Measurements from ENCODE around the gene KCNJ10. TPM values are rescaled to one million over a fixed set of nuclear protein-coding genes. Genes with fewer than 3 reads are reported as not detected.

Gene KCNJ10
- polyA plus RNA-seq, 1 donor (not counting 4 experiments of a cell fraction or from before 2014, with no cell fraction given), result not detected

DNA sequence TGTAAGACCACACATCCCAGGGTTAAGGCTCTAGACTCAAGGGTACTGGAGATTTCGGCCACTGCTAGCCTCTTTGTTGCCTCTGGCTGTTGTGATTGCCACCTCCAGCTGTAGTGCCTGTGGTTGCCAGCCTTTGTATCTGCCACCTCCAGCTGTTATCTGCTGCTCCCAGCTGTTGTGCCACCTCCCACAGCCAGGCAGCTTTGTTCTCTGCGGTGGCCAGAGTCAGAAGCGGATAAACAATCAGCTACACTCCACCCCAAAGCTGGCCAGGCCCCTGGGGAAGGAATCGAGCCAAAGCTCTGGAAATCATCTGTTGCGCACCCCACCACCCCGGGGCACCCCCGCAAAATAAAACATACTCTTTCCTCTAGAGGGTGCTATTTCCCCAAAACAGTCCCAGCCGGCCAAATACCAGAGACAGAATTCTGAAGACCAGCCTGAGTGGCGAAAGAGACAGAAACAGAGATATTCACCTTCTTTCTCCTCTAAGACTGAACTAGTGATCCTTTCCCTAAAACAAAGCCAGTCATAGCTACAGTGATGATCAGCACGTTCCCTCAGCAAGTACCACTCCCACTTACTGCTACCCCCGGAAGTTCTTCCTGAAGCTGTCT, 23.4 kb downstream of the KCNJ10 start:
- Histone ChIP-seq H4K20me1 (ENCODE audit: control insufficient read depth, extremely low read depth, insufficient read depth, low read length) (no peaks in the 10 kb centered on the region), H3K4me1 (ENCODE audit: control insufficient read depth, extremely low read depth, insufficient read depth, low read length) (no peaks in the 10 kb centered on the region), H3K9me3 (ENCODE audit: control insufficient read depth, low read depth, low read length) (no peaks in the 10 kb centered on the region), H3K4me2 (ENCODE audit: control insufficient read depth, extremely low read depth, insufficient read depth, low read depth, low read length) (peak overlapping the region; percentile 51), H3K79me2 (ENCODE audit: control insufficient read depth, insufficient read depth, low read length) (no peaks in the 10 kb centered on the region), H3K27me3 (ENCODE audit: control insufficient read depth, extremely low read depth, insufficient read depth, low read length) (peaks cover 23% of the 10 kb centered on the region), H3K36me3 (ENCODE audit: control insufficient read depth in 2 of 2, extremely low read depth in 1 of 2, insufficient read depth in 2 of 2, low read length in 2 of 2) (no peaks in the 10 kb centered on the region), H2AFZ (ENCODE audit: control insufficient read depth, low read length) (no peak overlapping the region), H3K27ac (ENCODE audit: control insufficient read depth, insufficient read depth, low read length) (no peak overlapping the region), H3K4me3 (ENCODE audit: control insufficient read depth in 2 of 3, extremely low read depth in 1 of 3, insufficient read depth in 2 of 3, low read depth in 1 of 3, low read length in 3 of 3) (no peak overlapping the region), H3K9ac (ENCODE audit: control insufficient read depth, extremely low read depth, insufficient read depth, low read length) (no peak overlapping the region), H3K9me1 (ENCODE audit: control insufficient read depth, extremely low read depth, insufficient read depth, low read length) (no peaks in the 10 kb centered on the region)
- TF ChIP-seq EZH2 (IDR thresholded peaks at IDR 0.05; ENCODE audit: low read length), result peak; percentile 36
- TF ChIP-seq, protein P1, sequence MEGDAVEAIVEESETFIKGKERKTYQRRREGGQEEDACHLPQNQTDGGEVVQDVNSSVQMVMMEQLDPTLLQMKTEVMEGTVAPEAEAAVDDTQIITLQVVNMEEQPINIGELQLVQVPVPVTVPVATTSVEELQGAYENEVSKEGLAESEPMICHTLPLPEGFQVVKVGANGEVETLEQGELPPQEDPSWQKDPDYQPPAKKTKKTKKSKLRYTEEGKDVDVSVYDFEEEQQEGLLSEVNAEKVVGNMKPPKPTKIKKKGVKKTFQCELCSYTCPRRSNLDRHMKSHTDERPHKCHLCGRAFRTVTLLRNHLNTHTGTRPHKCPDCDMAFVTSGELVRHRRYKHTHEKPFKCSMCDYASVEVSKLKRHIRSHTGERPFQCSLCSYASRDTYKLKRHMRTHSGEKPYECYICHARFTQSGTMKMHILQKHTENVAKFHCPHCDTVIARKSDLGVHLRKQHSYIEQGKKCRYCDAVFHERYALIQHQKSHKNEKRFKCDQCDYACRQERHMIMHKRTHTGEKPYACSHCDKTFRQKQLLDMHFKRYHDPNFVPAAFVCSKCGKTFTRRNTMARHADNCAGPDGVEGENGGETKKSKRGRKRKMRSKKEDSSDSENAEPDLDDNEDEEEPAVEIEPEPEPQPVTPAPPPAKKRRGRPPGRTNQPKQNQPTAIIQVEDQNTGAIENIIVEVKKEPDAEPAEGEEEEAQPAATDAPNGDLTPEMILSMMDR (optimal IDR thresholded peaks at IDR 0.05 in 1 of 3, IDR thresholded peaks at IDR 0.05 in 1 of 3, conservative IDR thresholded peaks at IDR 0.05 in 1 of 3; ENCODE audit: extremely low read depth in 1 of 3, insufficient read depth in 2 of 3, low read length in 3 of 3), result peak; percentile 57 to 64 (median 62)
- dilution Hi-C loops (cut with MboI; ENCODE audit: extremely low pct_ligation_motif_present, low sequenced_read_pairs), result loop anchor here (25.0 kb wide), 1 partner anchor 259 kb away; the partner anchor contains the start of gene DUSP23
- DNase-seq (ENCODE audit: low read depth, low spot score) (no peak), FAIRE-seq (peak; percentile 69)

DNA sequence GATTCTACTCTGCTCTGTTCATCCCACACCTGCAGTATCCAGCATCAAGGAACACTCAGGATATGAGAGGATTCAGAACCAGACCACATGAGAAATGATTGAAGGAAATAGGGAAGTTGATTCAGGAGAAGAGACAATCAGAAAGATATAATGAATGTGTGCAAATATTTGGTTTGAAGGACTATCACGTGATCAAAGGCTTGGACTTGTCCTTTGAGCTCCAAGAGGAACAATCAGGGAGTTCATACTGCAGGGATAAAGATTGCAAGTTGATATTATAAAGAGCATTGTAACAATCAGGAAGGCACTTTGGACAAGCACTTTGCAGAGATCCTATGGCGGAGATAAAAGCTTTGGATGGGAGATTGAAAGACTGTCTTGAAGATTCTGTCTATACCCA, 24.3 kb downstream of the KCNJ10 start:
- Histone ChIP-seq H3K9me1 (ENCODE audit: control insufficient read depth, extremely low read depth, insufficient read depth, low read length) (no peaks in the 10 kb centered on the region), H3K9ac (ENCODE audit: control insufficient read depth, extremely low read depth, insufficient read depth, low read length) (no peak overlapping the region), H3K27ac (ENCODE audit: control insufficient read depth, insufficient read depth, low read length) (no peak overlapping the region), H3K9me3 (ENCODE audit: control insufficient read depth, low read depth, low read length) (no peaks in the 10 kb centered on the region), H3K36me3 (ENCODE audit: control insufficient read depth in 2 of 2, extremely low read depth in 1 of 2, insufficient read depth in 2 of 2, low read length in 2 of 2) (no peaks in the 10 kb centered on the region), H3K27me3 (ENCODE audit: control insufficient read depth, extremely low read depth, insufficient read depth, low read length) (peaks cover 20% of the 10 kb centered on the region), H2AFZ (ENCODE audit: control insufficient read depth, low read length) (no peak overlapping the region), H4K20me1 (ENCODE audit: control insufficient read depth, extremely low read depth, insufficient read depth, low read length) (no peaks in the 10 kb centered on the region), H3K79me2 (ENCODE audit: control insufficient read depth, insufficient read depth, low read length) (no peaks in the 10 kb centered on the region), H3K4me2 (ENCODE audit: control insufficient read depth, extremely low read depth, insufficient read depth, low read depth, low read length) (no peak overlapping the region), H3K4me1 (ENCODE audit: control insufficient read depth, extremely low read depth, insufficient read depth, low read length) (no peaks in the 10 kb centered on the region), H3K4me3 (ENCODE audit: control insufficient read depth in 2 of 3, extremely low read depth in 1 of 3, insufficient read depth in 2 of 3, low read depth in 1 of 3, low read length in 3 of 3) (no peak overlapping the region)
- TF ChIP-seq EZH2 (IDR thresholded peaks at IDR 0.05; ENCODE audit: low read length), result no peak
- TF ChIP-seq, protein P1 (optimal IDR thresholded peaks at IDR 0.05 in 1 of 3, IDR thresholded peaks at IDR 0.05 in 1 of 3, conservative IDR thresholded peaks at IDR 0.05 in 1 of 3; ENCODE audit: extremely low read depth in 1 of 3, insufficient read depth in 2 of 3, low read length in 3 of 3), result no peak
- FAIRE-seq (no peak), DNase-seq (ENCODE audit: low read depth, low spot score) (no peak)
- dilution Hi-C loops (cut with MboI; ENCODE audit: extremely low pct_ligation_motif_present, low sequenced_read_pairs), result loop anchor here (25.0 kb wide), 1 partner anchor 258 kb away; the partner anchor contains the start of gene DUSP23

Data from keratinocyte (primary cell).